Activated CD8-positive, alpha-beta memory T cell treated with anti-CD3 and anti-CD28 coated beads for 4 hours (primary cell): Measurements from ENCODE around the gene SLC9A9.
"Not testable (repeated sequence)": the region's sequence is repeated elsewhere in the genome, so short reads cannot be mapped to it uniquely, and the experiment has no call there.

Experiments
- DNase-seq, 2 donors: peaks; one replicate each; pipeline ENCODE4 v3.0.0-alpha.2; 2020; ENCODE audit warnings: low read depth in 2 of 2

The SLC9A9 gene

DNA sequence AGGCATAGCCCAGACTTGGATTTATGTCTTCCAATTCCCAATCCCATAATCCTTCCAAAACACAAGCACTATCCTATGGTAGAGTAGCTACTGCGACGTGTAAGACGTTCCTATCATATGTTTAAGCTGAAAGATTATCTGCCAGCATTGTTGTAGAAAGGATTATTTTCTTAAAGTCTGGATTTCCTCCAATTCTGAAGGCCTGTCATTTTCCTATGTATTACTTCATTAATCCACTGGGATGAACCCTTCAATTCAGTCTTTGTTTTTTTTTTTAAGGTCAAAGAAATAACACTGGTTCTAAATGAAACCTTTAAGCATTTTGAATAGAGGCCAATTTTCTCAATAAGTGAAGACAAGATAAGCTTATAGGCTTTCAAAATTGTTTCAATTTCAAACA is 289.0 kb downstream of the SLC9A9 start:
- DNase-seq = no peak

DNA sequence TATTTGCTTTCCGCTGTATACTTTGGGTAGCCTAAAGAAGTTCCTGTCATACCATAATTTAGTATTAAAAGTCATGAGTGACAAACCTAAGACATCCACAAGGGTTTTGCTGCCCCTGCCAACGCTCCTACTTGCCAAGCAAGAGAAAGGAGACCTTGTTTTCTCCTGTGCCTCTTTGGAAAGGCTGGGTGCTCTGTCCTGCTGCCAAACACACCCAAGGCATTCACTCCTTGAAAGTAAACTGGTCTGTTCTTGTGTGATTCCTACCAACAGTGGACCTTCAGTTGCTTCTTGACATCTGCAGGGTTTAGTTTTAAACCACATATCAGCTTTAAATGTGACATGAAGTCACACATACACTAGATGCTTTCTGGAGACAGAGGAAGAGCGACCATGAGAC is 295.4 kb downstream of the SLC9A9 start:
- no peak for DNase-seq

DNA sequence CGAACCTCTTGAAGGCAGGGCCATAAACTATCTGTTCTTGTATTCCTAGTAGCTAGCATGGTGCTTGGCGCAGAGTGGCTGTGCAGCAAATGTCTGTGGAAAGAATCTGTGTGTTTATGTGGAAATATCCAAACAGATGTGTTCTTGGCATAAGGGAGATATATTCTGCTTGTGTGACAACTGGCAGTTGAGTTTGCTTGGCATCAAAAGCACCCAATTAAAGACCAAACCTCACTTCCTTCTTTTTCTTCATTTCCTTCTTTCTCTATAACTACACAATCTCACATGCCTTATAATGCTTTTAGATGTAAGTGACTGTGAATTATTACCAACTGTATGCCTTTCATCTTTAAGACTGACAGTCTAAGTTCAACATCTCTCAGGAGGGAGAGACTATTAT is 296.5 kb downstream of the SLC9A9 start:
- DNase-seq = no peak

DNA sequence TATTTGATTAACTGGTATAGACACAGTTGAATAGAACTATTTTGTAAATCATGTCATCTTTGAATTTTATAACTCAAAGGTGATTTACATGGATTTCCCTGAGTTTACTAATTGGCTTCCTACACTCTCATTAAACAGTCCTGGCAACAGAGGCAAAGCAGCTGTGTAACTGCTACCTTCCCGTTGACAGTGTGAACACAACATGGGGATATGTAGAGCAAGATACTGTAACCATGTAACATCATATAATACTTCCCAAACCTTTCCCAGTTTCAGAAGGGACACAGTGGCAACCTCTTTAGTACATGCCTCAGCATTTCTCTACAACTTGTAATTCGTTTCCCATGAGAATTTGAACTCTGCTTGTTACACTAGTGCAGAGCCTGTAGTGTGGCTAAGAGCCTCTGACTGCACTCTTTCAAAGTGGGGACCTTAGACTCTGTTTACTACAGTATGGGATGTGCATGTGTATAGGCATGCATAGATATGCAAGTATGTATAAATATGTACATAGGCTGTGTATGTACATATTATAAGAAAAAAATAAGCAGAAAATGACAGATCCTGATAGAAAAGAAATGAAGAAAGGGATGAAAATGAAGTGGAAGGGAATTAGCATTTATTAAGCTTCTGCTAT is 299.3 kb downstream of the SLC9A9 start:
- DNase-seq = no peak

DNA sequence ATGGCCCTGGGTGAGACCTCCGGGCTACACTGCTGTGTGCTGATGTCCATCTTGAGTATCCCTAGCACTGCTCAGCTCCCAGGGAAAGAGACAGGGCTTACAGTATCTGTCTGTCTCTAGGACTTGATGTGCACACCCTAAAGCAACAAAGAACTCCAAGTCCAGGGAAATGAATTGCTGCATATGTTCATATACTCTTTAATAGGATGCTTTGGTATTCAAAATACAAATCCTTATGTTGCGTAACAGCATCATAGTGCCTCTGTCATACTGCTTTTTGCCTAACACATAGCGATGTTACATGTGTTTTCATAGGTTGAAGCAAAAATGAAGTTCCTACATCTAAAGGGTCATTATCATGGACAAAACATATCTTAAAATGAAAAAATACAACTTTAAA is 299.9 kb downstream of the SLC9A9 start:
- no peak for DNase-seq

DNA sequence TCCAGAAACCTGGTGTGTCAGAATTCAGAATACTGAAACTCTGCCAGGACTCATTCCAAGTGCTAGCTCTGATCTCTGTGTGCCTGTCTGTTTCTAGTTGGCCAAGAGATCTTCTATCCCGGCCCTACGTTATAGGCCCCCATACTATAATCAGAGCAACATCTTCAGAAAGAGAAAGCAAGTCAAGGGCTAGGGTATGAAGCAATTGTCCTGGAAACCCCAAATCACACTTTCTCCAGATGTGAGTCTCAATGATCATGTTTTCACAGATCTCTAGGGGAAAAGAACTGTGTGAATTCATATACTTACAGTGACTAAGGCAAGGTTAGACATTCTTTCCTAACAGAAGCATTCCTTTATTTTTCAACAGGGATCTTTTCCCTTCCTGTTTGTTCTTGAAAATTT is 309.7 kb downstream of the SLC9A9 start:
- no peak for DNase-seq

- no peak for DNase-seq
These were observed 310.2 kb downstream of the SLC9A9 start for GRCh38 chr3:143538061-143538460.

GRCh38 chr3:143536817-143537535 is 311.3 kb downstream of the SLC9A9 start:
- DNase-seq = no peak

GRCh38 chr3:143535994-143536784 is 312.1 kb downstream of the SLC9A9 start:
- no peak for DNase-seq

DNA sequence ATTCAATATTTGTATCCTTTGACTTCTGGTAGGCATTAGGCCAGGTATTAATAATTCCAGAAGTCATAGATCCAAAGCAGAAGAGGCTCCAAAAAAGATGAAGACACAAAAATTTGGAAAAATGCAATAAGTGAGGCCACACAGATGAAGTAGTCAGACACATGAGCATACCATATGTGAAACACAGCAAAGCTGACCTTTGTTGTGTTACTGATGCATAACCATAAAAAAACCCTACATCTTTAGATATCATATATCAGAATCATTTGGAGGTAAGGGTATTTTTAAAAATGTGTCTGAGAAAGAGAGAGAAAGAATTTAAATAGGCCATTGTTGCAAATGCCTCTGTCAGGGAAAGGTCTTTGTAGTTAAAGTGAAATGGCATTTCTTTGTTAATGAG is 314.9 kb downstream of the SLC9A9 start:
- no peak for DNase-seq

- DNase-seq = no peak
These were observed 316.2 kb downstream of the SLC9A9 start for GRCh38 chr3:143532091-143532490.

- DNase-seq = no peak
These were observed 317.2 kb downstream of the SLC9A9 start for GRCh38 chr3:143531101-143531500.

DNA sequence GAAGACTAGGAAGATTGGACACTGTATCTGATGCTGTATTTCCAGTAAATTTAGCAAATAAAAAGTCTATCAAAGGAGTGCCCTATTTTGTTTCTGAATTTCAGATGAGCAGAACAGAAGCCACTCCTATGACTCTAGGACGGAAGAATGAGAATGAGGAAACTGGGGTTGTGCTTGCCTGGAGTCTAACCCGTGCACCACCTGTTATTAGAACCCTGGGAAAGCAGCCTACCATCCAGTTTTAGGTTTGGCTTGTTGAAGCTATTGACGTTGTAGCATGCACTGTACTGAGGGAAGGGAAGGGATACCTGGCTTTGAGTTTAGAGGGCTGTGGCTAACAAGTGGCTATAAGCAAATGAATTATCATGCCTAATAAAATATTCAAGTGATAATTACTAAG is 318.5 kb downstream of the SLC9A9 start:
- no peak for DNase-seq

- DNase-seq = no peak
These were observed 319.2 kb downstream of the SLC9A9 start for GRCh38 chr3:143529018-143529478.

- DNase-seq = no peak
These were observed 322.2 kb downstream of the SLC9A9 start for GRCh38 chr3:143526011-143526545.

- DNase-seq = no peak
These were observed 322.9 kb downstream of the SLC9A9 start for GRCh38 chr3:143525408-143525807.

- no peak for DNase-seq
These were observed 326.5 kb downstream of the SLC9A9 start for GRCh38 chr3:143521803-143522202.

GRCh38 chr3:143517131-143517530 is 331.1 kb downstream of the SLC9A9 start:
- DNase-seq = not testable (repeated sequence)

DNA sequence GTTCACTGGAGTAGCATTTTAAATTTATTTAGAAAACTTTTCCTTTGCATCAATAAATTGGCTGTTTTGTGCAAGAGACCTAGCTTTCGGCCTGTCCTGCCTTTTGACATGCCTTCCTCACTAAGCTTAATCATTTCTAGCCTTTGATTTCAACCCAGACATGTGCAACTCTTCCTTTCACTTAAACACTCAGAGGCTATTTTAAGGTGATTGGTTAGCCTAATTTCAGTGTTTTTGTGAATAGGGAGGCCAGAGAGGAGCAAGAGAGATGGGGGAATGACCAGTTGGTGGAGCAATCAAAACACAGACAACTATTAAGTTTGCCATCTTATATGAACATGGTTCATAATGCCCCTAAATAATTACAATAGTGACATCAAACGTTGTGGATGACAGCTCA is 333.4 kb downstream of the SLC9A9 start:
- DNase-seq = no peak

GRCh38 chr3:143514109-143514508 is 334.2 kb downstream of the SLC9A9 start:
- no peak for DNase-seq

DNA sequence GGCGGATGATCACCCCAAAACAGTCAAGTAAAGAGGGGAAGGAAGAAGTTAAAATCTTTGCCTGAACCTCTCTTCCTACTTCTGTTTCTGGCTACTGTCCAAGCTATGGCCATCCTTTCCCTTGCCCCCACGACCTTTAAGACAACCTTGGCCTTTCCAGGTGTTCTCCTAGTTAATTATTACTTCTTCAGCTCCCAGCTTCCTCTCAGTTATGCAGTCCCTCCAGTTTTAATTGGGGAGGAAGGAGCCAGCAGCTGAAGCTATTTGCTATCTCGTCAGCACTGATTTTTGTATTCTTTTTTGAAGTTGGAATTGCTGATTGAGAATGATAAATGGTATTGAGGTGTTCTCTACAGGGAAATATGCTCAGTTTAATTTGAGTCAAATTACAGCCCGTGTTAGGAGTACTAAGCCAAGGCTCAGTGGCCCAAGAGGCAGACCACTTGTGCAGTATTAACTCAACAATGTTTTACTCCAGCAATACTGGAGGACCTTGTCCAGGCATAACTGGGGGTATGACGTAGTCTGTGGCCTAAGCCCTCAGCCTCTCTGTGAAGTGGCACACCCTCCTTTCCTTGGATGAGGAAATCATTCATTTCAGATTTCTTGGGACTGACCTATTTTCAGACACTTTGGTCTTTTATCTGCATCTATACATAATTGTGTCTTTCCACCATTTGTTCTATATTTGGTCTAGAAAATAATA is 336.9 kb downstream of the SLC9A9 start:
- no peak for DNase-seq

GRCh38 chr3:143510601-143511000 is 337.7 kb downstream of the SLC9A9 start:
- DNase-seq = no peak
